RKO (cell line): Measurements from ENCODE around the gene ETV7.
"Not testable (repeated sequence)": the region's sequence is repeated elsewhere in the genome, so short reads cannot be mapped to it uniquely, and the experiment has no call there.

Experiments
- DNase-seq: peaks from one replicate; pipeline ENCODE4 v3.0.0-alpha.2; 2016; ENCODE audit warnings: low spot score

The ETV7 gene

DNA sequence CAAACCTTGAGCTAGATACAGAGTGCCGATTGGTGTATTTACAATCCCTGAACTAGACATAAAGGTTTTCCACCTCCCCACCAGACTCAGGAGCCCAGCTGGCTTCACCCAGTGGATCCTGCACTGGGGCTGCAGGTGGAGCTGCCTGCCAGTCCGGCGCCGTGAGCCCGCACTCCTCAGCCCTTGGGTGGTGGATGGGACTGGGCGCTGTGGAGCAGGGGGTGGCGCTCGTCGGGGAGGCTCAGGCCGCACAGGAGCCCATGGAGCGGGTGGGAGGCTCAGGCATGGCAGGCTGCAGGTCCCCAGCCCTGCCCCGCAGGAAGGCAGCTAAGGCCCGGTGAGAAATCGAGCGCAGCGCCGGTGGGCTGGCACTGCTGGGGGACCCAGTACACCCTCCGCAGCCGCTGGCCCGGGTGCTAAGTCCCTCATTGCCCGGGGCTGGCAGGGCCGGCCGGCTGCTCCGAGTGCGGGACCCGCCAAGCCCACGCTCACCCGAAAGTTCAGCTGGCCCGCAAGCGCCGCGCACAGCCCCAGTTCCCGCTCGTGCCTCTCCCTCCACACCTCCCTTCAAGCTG, 23.3 kb downstream of the ETV7 start:
- not testable (repeated sequence) for DNase-seq

DNA sequence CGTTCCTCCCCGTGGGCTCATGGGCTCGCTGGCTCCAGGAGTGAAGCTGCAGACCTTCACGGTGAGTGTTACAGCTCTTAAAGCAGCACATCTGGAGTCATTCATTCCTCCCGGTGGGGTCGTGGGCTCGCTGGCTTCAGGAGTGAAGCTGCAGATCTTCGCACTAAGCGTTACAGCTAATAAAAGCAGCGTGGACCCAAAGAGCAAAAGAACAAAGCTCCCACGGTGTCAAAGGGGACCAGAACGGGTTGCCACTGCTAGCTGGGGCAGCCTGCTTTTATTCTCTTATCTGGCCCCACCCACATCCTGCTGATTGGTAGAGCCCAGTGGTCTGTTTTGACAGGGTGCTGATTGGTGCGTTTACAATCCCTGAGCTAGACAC, 24.1 kb downstream of the ETV7 start:
- DNase-seq = not testable (repeated sequence)

DNA sequence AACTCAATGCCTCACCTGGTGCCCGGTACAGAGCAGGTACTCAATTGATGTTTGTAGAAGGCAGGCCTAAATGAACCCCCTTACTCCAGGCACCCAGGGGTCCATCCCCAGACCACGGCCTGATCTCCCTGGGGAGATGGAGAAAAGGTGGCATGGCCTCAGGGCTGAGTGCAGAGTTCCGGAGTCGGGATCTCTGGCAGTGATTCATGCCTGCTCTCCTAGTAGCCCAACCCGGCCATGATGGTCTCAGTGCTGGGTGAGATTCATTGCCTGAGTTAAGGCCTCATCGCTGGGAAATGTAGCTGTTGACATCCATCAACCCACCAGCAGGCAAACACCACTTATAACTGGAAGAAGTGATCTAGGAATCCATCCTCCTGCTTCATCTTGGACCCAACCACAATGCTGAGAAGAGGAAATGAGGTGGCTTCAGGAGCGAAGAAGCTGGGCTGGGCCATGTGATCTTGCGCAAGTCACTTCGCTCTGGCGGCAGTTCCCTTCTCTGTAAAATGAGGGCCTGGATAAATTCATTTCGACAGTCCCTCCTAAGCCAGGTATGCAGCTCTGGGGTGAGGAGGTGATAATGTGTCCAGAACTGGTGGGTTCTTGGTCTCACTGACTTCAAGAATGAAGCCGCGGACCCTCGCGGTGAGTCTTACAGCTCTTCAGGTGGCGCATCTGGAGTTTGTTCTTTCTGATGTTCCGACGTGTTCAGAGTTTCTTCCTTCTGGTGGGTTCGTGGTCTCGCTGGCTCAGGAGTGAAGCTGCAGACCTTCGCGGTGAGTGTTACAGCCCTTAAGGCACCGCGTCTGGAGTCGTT, 24.7 kb downstream of the ETV7 start:
- no peak for DNase-seq

DNA sequence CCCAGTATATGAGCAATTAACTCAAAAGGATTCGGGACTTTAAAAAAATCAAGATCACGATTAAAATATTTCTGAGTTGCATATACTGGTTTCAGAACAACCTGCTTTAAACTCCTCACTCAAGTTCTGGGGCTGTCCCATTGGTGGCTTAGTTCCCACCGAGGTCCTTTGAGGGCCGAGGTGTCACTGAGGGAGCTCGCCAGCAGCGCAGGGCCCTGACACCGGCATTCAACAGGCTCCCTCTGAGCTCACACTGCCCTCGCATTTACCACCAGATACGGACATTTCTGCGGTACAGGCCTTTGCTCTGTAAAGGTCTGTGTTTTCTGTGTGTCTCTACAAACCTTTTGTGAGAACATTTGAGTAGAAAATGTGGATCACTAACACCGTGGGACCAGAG, 26.4 kb downstream of the ETV7 start:
- DNase-seq = no peak

DNA sequence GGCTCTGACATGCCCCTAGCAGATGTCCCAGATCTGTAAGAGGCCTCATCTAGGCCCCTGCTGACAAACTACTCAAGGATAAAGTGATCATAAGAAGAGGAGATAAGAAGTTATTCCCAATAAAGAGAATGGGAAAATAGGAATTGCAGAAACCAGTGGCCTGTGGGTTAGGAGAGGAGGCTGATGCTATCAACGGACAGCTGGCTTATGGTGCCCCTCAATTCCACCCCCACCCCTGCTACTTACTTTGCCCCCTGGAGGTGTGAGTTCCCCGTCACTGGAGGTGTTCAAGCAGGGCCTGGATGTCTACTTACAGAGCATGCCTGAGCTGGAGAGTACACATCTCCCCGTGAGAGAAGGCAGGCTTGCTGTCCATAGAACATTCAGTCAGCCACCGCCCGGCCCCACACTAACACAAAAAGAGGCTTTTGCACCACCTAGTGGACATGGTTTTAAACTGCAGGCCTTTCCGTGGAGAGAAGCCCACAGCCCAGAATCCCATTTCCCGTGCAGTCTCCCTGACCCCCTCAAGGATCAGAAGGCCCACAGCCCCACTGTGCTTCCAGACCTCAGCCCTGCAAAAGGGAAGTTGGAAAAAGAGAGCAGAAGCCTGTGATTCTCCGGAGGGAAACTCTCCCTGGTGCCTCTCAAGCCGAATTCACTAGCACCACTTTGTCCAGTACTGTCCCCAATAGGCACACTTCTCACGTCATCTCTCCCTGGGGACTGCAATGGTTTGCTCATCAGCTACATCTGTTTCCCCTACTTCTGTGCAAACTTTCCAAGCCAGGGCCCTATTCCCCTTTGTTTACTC, 27.0 kb downstream of the ETV7 start:
- DNase-seq = peak; percentile 70

DNA sequence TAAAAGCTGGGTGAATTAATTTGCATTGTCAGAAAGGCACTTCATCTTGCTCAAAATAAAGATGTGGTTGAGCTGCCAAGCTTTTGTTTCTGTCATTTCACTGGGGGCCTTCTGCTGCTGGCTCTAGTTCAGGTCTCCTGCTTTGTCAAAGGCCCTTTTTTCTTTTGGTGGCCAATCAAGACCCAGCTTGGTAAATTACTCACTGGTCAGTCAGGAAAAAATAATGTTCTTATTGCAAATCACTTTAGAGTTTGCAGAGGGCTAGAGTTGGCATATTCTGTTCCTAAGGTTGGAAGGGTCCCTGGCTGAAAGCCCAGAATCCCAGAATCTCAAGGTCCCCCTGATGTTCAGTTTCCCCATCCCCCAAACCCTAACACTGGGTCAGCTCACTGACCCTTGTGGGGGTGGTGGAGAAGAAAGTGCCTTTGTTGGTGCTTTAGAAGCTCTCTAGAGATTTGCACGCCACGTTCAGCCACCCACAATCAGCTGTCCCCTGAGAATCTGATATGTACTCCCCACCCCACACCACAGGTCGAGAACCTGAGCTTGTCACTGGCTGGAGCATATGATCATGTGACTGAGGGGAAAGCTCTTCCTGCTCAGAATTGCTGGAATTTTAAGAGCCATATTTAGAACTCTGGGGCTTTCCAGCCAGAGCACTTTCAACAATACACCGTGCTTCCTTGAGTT, 29.1 kb downstream of the ETV7 start:
- no peak for DNase-seq

DNA sequence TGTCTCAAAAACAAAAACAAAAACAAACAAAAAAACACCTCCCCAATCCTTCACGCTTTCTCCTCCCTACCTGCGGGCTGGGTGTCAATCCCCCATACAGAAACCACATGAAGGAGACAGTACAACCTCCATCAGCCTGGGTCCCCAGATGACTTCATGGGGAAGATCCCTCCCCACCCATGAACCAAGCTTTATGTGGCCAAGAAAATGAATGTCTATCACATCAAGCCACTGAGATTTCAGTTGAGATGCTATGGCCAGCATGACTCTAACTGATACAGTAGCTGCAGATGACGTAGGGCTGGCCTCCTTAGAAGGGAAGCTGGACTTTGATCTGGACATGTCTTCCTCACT, 29.6 kb downstream of the ETV7 start:
- DNase-seq = no peak

DNA sequence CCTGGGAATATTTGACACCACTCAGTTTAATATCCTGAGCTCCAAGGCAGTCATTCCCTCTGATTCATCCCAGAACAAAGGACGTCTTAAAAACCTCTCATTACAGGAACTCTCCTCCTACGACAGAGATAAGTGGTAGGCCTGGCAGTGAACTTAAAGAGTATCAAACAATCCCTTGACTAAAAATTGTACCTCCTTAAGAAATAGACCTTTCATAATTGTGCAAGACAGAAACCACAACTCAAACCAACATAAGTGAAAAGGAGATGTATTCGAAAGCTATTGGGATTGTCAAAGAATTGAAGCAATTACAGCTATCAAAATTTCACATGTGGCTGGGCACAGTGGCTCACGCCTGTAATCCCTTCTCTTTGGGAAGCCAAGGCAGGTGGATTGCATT, 31.6 kb downstream of the ETV7 start:
- DNase-seq = no peak

DNA sequence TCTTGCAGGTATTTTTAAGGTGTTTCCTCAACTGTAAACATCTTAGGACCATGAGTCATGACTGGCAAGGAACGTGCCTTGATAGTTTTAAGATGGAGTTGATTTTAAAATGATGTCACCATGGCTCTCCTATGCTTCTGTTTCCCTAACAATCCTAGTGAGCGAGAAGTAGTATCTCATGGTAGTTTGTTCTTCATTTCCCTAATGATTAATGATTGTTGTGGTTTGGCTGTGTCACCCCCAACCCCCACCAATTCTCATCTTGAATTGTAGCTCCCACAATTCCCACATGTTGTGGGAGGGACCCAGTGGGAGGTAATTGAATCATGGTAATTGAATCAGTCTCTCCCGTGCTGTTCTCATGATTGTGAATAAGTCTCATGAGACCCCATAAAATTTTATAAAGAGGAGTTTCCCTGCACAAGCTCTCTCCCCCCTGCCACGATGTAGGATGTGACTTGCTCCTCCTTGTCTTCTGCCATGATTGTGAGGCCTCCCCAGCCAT, 34.0 kb downstream of the ETV7 start:
- no peak for DNase-seq

DNA sequence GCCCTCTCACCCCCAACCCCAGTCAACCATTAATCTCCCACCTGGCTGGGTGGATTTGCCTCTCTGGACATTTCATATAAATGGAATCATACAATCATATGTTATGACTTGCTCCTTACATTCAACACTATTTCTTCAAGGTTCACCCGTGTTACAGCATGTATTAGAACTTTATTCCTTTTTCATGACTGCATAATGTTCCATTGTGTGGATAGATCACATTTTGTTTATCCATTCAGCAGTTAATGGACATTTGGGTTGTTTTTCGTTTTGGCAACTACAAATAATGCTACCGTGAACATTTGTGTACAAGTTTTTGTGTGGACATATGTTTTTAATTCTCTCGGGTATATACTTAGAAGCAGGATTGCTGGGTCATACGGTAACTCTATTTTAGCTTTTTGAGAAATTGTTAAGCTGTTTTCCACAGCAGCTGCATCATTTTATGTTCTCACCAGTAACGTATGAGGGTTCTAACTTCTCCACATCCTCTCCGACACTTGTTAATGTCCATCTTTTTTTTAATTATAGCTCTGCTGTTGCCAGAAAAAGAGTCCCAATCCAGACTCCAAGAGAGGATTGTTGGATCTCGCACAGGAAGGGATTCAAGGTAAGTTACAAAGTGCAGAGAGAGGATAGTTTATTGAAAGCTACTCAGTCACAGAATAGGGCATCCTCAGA, 34.9 kb downstream of the ETV7 start:
- DNase-seq = no peak

DNA sequence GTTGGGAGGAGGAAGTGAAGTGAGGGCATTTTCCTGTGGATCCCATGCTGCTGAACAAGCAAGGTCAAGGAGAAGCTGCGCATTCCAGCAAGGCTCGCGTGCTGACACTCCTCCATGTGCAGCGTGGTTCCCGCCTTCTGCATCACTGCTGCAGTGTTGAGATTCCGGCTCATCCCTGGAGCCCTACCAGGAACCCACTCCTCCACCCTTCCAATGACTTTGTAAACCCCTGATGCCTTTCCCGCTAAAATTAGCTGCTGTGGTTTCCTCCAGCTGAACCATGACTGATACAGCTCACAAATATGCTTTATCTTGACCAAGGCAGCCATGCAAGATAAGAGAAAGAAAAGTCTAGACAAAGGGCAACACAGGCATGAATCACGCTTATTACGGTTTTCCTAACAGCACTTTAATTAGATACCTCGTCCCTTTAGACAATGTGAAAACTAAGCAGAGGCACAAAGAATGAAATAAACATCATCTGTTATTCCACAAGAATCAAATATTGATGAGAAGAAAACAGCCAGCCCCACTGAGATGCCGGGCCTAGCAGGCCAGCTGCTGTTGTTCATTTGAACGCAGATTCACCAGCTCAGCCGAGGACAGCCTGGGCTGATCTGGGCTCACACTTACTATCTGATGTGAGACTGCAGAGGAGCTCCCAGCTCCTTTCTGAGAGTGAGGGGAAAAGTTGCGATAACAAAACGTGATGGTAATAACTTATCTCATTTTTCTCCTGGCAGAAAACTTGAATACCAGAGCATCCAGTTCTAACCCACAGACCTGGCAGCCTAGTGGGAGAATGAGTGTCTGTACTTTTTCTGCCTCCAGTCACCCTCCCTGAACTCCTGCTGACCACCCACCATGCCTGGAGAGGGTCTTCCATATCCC, 36.5 kb downstream of the ETV7 start:
- DNase-seq = no peak

DNA sequence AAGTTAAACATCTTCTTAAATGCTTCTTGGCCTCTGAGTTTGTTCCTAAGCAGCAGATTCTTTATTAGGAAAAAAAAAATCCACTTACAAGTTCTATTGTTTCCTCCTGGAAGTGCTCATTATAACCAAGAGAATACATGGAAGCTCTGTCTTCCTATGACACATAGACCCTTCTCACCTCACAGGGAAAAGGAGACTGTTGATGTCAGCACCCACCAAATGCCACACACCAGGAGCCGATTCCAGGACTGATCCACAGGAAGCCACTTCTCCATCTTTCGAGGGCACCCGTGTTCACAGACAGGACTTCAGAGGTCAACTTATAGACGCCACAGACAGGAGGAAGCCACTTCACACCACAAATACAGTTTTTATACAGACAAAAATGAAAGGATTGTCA, 37.4 kb downstream of the ETV7 start:
- DNase-seq = no peak

DNA sequence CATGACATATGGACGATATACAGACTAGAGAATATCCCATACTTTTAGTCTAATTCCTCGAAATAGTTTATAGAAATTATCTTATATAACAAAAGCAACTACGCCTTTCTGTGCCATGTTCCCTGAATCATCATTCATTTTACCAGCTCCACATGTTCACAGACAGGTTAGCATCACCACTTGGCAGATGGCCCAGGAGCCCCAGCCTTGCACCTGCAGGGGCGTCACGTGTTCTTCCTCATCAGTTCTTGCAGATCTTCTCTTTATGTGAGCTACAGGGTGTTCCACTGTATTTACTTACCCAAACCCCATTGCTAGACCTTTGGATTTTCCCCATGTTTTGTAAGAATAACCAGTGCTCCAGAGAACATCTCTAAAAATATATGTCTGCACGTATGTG, 38.2 kb downstream of the ETV7 start:
- no peak for DNase-seq

DNA sequence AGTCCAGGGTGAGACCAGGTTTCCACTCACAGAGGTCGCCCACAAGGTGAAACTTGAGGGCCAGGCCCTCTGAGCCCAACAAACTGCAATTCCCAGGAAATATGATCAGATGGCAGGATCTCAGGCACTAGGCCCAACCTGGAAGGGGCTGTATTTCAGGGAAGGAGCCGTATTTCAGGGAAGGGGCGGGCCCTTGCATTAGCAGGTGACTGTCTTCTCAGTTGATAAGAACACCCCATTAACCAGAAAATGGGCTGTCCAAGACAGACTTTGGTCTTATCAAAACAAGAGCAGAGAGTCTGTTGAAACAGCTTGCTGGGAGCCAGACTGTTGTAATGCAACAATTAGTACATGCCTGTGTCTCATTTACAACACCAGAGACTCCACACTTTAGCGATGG, 39.8 kb downstream of the ETV7 start:
- DNase-seq = no peak

DNA sequence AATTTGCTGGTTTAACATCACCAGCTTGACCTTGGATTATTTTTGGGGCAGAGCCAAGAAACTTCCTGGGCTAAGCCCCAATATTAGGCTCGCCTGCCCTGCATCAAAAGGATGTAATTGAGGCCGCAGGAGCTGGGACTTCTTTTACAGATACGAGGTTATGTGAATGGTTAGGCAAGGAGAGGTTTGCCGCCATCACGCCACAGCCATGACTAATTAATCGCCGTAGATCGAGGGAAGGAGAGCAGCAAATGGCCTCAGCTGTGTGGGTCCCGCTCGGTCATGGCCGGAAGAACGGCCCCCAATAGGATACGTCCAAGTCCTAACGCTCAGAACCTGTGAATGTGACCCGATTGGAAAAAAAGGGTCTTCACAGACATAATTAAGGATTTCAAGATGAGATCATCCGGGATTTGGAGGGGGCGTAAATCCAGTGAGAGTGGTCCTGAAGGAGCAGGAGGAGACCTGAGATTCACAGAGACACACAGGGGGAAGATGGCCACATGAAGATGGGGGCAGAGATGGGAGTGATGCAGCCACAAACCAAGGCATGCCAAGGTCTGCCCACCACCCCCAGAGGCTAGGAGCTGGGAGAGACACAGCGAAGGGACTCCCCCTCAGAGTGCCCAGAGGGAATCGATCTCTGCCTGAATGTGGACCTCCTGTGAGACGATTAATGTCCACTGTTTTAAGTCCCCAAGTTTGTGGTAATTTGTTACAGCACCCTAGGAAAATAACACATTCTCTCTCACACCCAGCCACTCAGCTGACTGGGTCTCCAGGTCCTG, 40.8 kb downstream of the ETV7 start:
- no peak for DNase-seq

DNA sequence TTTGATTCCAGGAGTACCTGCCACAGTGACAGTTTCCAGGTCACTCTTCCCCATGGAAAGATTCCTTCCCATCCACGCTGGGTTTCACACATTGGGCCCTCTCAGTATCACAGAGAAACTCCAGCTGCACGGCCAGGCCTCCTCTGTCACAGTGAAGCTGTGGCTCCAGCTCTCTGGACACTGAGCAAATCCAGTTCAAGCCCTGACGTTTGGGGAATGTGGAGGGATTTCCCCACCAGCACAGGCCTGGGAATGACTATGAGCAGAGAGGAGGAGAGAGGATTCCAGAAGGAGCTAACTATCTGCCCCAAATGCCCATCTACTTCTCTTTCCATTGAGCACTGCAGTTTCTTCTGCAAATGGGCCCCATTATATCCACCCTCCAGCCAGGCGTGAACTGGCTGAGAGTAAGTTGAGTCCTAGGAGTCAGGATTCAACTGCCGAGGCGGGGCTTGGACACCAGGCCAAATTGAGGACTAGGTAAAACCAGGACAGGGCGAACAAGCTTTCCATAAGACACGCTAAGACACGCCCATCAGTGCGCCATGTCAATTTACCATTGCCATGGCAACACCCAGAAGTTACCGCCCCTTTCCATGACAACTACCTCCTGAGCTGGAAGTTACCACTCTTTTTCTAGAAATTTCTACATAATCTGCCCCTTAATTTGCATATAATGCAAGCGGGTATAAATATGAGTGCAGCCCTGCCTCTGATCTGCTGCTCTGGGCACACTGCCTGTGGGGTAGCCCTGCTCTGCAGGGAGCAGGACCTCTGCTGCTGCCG, 41.6 kb downstream of the ETV7 start:
- no peak for DNase-seq

DNA sequence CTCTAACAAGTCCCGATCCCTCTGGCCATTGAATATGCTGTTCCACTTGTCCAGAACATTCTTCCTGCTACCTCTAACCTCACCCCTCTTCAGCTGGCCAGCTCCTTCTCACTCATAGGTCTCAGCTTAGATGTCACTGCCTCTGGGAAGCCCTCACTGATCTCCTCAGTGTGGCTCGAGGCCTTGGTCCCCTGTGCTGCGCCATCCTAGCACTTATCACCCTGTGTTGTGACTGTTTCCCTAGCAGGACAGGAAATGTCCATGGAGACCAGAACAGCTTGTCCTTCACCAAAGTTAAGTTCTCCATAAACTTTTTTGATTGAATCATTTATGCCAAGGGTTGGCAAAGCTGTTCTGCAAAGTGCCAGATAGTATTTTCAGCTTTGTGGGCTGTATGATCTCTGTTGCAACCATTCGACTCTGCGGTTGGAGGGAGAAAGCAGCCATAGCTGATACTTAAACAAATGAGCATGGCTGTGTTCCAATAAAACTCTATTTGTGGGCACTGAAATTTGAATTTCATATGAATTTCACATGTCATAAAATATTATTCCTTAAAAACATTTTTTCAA, 44.3 kb downstream of the ETV7 start:
- no peak for DNase-seq

DNA sequence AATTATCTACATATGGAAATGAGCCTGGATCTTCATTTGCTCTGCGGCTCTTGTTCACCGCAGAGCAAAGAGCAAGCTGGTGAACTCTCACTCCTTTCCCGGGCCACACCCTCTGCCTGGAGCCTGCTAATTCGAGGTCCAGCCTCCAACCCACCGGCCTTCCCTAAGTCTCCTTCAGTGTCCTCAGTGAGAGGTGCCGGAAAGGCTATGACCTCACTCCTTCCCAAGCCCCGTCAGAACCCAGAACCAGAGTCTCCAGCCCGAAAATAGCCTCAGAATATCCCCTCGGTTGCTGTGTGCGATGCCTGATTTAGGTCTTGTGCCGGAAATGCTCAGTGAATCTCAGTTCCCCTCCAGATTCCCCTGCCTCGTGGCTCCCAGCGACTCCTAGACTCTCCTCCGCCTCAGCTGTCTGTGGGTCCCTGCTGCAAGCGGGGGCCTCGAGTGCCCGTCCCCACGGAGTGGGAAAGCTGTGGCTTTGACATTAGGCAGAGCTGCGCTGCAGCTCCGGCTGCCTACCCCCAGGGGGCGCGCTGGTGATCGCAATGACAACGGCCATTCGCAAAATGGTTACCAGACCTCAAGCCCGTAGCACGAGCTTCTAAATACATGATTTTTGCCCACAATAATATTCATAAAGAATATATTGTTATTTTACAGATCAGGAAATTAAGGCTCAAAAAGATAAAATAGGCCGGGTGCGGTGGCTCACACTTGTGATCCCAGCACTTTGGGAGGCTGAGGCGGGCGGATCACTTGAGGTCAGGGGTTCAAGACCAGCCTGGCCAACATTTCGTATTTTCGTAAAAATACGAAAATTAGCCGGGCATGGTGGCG, 46.6 kb downstream of the ETV7 start:
- DNase-seq = peak; percentile 59
